ENCODE data around the gene MAOA.
"Not testable (repeated sequence)": the region's sequence is repeated elsewhere in the genome, so short reads cannot be mapped to it uniquely, and the experiment has no call there.

The MAOA gene

DNA sequence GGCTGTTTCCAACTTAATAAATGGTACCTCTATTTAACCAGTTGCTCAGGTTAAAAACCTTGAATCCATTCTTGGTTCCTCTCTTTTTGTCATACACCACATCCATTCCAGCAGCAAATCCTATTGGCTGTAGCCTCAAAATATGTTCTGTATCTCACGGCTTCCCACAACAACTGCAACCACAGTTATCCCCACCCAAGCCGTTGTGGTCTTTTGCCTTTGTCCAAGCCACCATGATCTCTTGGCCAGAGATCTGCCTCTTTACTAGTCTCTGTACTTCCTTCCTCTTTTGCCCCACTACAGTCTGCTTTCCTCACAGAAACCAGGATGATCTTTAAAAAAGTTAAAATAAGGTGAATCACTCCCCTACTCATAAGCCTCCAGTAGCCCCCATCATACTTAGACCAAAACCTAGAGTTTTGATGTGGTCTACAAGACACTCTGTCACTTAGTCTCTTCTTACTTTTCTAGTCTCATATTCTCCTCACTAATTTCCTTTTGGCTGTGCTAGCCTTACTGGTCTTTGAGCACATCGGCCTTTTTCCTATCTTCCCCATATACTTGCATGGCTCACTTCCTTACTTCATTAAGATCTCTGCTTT, 10.3 kb downstream of the MAOA start:
- CTCF ChIA-PET, result no interaction called here

DNA sequence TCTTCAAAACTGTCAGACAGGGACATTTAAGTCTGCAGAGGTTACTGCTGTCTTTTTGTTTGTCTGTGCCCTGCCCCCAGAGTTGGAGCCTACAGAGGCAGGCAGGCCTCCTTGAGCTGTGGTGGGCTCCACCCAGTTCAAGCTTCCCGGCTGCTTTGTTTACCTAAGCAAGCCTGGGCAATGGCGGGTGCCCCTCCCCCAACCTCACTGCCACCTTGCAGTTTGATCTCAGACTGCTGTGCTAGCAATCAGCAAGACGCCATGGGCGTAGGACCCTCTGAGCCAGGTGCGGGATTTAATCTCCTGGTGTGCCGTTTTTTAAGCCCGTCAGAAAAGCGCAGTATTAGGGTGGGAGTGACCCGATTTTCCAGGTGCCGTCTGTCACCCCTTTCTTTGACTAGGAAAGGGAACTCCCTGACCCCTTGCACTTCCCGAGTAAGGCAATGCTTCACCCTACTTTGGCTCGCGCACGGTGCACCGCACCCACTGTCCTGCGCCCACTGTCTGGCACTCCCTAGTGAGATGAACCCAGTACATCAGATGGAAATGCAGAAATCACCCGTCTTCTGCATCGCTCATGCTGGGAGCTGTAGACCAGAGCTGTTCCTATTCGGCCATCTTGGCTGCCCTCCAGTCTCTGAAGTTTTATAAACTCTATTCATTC, 20.0 kb downstream of the MAOA start:
- H3K4me3 ChIP-seq (ENCODE audit: low read depth, low read length); CTCF ChIA-PET; DNase-seq (ENCODE audit: low read depth, low spot score); POLR2A ChIA-PET: not testable (repeated sequence)

More for the DNA sequence above, 10.3 kb downstream of the MAOA start:
- H3K4me3 ChIP-seq (ENCODE audit: low read depth, low read length), result no peak overlapping the region
- no peak for DNase-seq (ENCODE audit: low read depth, low spot score)
- POLR2A ChIA-PET, result no interaction called here
- TF ChIP-seq, protein P1, sequence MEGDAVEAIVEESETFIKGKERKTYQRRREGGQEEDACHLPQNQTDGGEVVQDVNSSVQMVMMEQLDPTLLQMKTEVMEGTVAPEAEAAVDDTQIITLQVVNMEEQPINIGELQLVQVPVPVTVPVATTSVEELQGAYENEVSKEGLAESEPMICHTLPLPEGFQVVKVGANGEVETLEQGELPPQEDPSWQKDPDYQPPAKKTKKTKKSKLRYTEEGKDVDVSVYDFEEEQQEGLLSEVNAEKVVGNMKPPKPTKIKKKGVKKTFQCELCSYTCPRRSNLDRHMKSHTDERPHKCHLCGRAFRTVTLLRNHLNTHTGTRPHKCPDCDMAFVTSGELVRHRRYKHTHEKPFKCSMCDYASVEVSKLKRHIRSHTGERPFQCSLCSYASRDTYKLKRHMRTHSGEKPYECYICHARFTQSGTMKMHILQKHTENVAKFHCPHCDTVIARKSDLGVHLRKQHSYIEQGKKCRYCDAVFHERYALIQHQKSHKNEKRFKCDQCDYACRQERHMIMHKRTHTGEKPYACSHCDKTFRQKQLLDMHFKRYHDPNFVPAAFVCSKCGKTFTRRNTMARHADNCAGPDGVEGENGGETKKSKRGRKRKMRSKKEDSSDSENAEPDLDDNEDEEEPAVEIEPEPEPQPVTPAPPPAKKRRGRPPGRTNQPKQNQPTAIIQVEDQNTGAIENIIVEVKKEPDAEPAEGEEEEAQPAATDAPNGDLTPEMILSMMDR (IDR thresholded peaks at IDR 0.05; ENCODE audit: insufficient read depth, low read length, missing control alignments), result no peak

DNA sequence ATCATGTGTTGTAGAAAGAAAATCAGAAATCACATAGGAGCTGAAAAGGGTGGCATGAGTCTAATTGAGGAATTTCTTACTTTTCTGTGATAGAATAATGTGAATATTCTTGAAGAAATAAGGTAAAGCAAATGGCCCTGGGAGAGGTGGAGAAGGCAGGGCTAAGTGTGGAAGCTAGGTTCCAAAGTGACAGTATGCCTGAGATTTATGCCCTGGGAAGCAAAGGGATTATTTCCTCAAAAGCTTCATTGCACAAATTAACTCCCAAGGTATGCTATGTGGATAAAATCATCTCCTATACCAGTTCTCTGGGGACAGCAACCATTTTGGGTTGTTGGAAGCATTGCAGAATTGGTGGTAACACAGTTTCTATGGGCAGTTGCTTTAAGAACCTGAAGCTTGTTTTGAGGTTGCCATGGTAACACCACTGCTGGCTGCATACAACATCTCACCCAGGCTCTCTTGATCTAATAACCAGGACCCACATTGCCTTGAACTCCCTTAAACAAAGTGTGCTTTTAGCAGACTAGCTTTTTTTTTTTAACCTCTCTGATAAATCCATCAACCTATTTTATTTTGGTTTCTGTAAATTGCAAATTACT, 21.0 kb downstream of the MAOA start:
- TF ChIP-seq, protein P1 (IDR thresholded peaks at IDR 0.05; ENCODE audit: insufficient read depth, low read length, missing control alignments), result no peak
- H3K4me3 ChIP-seq (ENCODE audit: low read depth, low read length), result no peak overlapping the region
- DNase-seq (ENCODE audit: low read depth, low spot score), result no peak
- POLR2A ChIA-PET, result no interaction called here
- CTCF ChIA-PET, result no interaction called here

DNA sequence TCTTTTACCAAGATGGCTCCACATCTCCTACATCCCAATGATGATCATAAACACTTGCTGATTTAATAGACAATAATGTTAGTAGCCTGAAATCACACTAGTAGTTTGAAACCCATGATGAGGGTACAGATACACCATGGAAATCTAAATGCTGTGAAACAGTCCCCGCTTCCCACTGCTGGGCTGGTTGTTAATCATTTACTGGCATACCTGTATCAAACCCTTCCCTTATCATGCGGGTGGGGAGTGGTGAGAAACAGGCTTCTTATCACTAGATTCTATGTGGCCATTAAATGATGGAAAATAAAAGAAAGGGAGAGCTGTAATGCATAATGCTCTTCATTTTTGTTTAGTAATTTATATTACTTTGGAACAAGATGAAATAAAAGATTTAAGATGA, 21.9 kb downstream of the MAOA start:
- DNase-seq (ENCODE audit: low read depth, low spot score), result no peak
- TF ChIP-seq, protein P1 (IDR thresholded peaks at IDR 0.05; ENCODE audit: insufficient read depth, low read length, missing control alignments), result no peak
- H3K4me3 ChIP-seq (ENCODE audit: low read depth, low read length), result no peak overlapping the region
- CTCF ChIA-PET, result no interaction called here
- POLR2A ChIA-PET, result no interaction called here

DNA sequence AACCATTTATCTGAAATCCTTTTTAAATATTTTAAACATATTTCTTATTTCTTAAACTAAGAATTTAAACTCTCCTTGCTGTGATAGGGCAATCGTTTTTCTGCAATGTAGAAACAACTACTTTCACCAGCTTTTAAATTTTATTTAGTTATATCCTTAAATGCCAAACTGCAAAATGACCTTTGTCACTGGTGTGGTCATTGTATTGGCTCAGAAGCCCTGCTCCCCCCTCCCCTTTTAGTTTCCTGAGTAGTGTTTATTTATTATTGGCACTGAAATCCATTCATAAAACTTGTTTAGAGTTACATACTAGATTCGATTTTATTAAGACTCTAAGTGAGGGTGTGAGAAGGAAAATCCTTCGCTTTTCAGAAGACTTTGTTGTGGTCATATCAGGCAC, 23.0 kb downstream of the MAOA start:
- ChIA-PET POLR2A (no interaction called here), CTCF (no interaction called here)
- no peak overlapping the region for H3K4me3 ChIP-seq (ENCODE audit: low read depth, low read length)
- no peak for DNase-seq (ENCODE audit: low read depth, low spot score)
- TF ChIP-seq, protein P1 (IDR thresholded peaks at IDR 0.05; ENCODE audit: insufficient read depth, low read length, missing control alignments), result no peak

DNA sequence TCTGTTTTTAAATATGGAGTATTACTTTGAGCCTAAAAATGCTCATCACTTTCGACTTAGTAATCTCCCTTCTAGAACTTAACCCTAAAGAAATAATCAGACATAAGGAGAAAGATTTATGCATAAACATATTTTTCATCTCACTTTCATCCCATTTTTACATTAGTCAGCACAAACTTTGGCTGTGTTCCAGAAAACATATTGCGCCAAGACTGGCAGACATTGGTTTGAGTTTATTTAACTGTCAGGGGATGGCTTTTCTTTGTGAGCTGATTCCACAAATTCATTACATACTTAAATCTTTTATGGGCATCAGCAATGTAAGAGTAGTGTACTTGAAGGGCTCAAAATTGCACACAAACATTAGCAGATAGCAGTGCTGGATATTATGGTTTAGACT, 23.7 kb downstream of the MAOA start:
- POLR2A ChIA-PET, result no interaction called here
- CTCF ChIA-PET, result no interaction called here
- TF ChIP-seq, protein P1 (IDR thresholded peaks at IDR 0.05; ENCODE audit: insufficient read depth, low read length, missing control alignments), result no peak
- no peak overlapping the region for H3K4me3 ChIP-seq (ENCODE audit: low read depth, low read length)
- DNase-seq (ENCODE audit: low read depth, low spot score), result no peak

DNA sequence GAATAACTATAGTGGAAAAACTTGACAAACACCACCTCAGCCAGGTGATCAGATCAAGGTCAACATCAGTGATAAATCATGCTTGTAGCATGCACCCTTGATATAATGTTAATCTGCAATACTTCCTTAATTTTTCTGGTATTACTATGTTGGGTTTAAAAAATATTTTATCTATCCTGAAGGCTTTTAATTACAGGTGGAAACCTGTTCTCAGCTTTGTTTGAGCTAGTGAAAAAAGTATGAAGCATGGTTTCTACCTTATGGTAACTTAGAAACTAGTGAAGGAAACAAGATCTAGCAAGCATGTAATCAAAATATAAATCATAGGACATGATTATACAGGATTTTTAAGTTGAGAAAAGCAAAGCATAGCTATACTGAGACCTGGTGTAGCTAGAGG, 26.6 kb downstream of the MAOA start:
- DNase-seq (ENCODE audit: low read depth, low spot score), result no peak
- POLR2A ChIA-PET, result no interaction called here
- TF ChIP-seq, protein P1 (IDR thresholded peaks at IDR 0.05; ENCODE audit: insufficient read depth, low read length, missing control alignments), result no peak
- H3K4me3 ChIP-seq (ENCODE audit: low read depth, low read length), result no peak overlapping the region
- CTCF ChIA-PET, result no interaction called here

Data from AG04449 (cell line).